PC-3 (cell line): ENCODE measurements around the gene VDAC1. TPM values are rescaled to one million over a fixed set of nuclear protein-coding genes. Genes with fewer than 3 reads are reported as not detected.
A peak's percentile ranks its signal among the peaks of the same experiment; 100 is the strongest.

Source experiments
- ATAC-seq: fragments of 200-7000 bp; cut with Tn5 transposase; 2 replicates; pipeline ENCODE4 v1.9.1; 2020; ENCODE audit warnings: mild to moderate bottlenecking, moderate library complexity
- BruUV-seq: library from RNA; stranded (reverse); fragments of 400-500 nt; replicated peaks from 2 replicates; lab custom pipeline; 2021; lab: Mats Ljungman, UMichigan
- CTCF ChIA-PET: fragments of 300-600 bp; sonication (Branson Sonifier 250); formaldehyde crosslinking; loops from one replicate; lab custom pipeline; 2022; ENCODE audit warnings: antibody characterized with exemption; lab: Charles Lee
- POLR2A ChIA-PET: fragments of 300-600 bp; sonication (Branson Sonifier 250); formaldehyde crosslinking; loops from one replicate; lab custom pipeline; 2022; ENCODE audit warnings: antibody characterized with exemption; ENCODE audit not compliant: unreplicated experiment; lab: Charles Lee
- DNase-seq: peaks from one replicate; pipeline ENCODE4 v3.0.0-alpha.2; 2015
- H2AFZ ChIP-seq: fragments of 300-600 bp; sonication (generic); 2 replicates; pipeline ENCODE4 v1.6.0; 2016; ENCODE audit warnings: antibody characterized with exemption, low read length
- H3F3A ChIP-seq: fragments of 300-600 bp; sonication (generic); one replicate; pipeline ENCODE4 v1.6.0; 2017; ENCODE audit warnings: antibody characterized with exemption, low read length, control low read depth, mild to moderate bottlenecking; ENCODE audit not compliant: unreplicated experiment
- H3K27ac ChIP-seq: fragments of 300-600 bp; sonication (generic); 2 replicates; pipeline ENCODE4 v1.5.1; 2016; ENCODE audit warnings: mild to moderate bottlenecking, low read length
- H3K27me3 ChIP-seq: fragments of 300-600 bp; sonication (generic); 2 replicates; pipeline ENCODE4 v1.6.1; 2016; ENCODE audit warnings: low read length, mixed read lengths
- H3K36me3 ChIP-seq: fragments of 300-600 bp; sonication (generic); 2 replicates; pipeline ENCODE4 v1.6.1; 2016; ENCODE audit warnings: low read depth, mixed run types, low read length, mixed read lengths
- H3K4me1 ChIP-seq: fragments of 300-600 bp; sonication (generic); 2 replicates; pipeline ENCODE4 v1.5.1; 2016; ENCODE audit warnings: low read length; ENCODE audit not compliant: insufficient read depth
- H3K4me2 ChIP-seq: fragments of 300-600 bp; sonication (generic); 2 replicates; pipeline ENCODE4 v1.6.0; 2016; ENCODE audit warnings: low read length
- H3K4me3 ChIP-seq: fragments of 300-600 bp; sonication (generic); 2 replicates; pipeline ENCODE4 v1.5.1; 2016; ENCODE audit warnings: mild to moderate bottlenecking, low read length, mixed read lengths
- H3K79me2 ChIP-seq: fragments of 300-600 bp; sonication (generic); 2 replicates; pipeline ENCODE4 v1.6.1; 2017; ENCODE audit warnings: low read length, mixed read lengths
- H3K9ac ChIP-seq: fragments of 300-600 bp; sonication (generic); 2 replicates; pipeline ENCODE4 v1.6.0; 2016; ENCODE audit warnings: mild to moderate bottlenecking, low read length
- H3K9me2 ChIP-seq: fragments of 300-600 bp; sonication (generic); replicated peaks from 2 replicates; pipeline ENCODE4 v1.6.1; 2016; ENCODE audit warnings: mixed run types, low read length, mixed read lengths
- H3K9me3 ChIP-seq: fragments of 300-600 bp; sonication (generic); 2 replicates; pipeline ENCODE4 v1.6.1; 2016; ENCODE audit warnings: low read length, mixed read lengths
- H4K20me1 ChIP-seq: fragments of 300-600 bp; sonication (generic); 2 replicates; pipeline ENCODE4 v1.6.1; 2016; ENCODE audit warnings: low read length, mixed read lengths
- EZH2 ChIP-seq: fragments of 300-600 bp; sonication (generic); IDR thresholded peaks from one replicate; pipeline ENCODE4 v1.6.1; 2017; ENCODE audit warnings: antibody characterized with exemption, mild to moderate bottlenecking, low read length; ENCODE audit not compliant: unreplicated experiment
- EZH2phosphoT487 ChIP-seq: fragments of 300-600 bp; sonication (generic); IDR thresholded peaks from 2 replicates; pipeline ENCODE4 v1.6.1; 2018; ENCODE audit warnings: mild to moderate bottlenecking, antibody characterized with exemption, low read length, borderline replicate concordance
- intact Hi-C: fragments of 100-400 bp; cut with micrococcal nuclease; formaldehyde crosslinking; loops from 2 replicates; pipeline ENCODE4 v1.9.0; 2023
- total RNA-seq: library from RNA; depleted of rRNA; stranded (reverse); fragments of >200 nt; gene quantifications from 2 replicates; pipeline ENCODE4 v1.2.3, GENCODE V29; 2014
- TF ChIP-seq, protein P1 (sequence below): fragments of 300-600 bp; sonication (generic); conservative IDR thresholded peaks from 2 replicates; pipeline ENCODE4 v1.5.1; 2017; ENCODE audit warnings: antibody characterized with exemption, low read depth, mild to moderate bottlenecking, low read length

VDAC1 gene
- total RNA-seq, 1 experiment from 2014 or later = 220 TPM

DNA sequence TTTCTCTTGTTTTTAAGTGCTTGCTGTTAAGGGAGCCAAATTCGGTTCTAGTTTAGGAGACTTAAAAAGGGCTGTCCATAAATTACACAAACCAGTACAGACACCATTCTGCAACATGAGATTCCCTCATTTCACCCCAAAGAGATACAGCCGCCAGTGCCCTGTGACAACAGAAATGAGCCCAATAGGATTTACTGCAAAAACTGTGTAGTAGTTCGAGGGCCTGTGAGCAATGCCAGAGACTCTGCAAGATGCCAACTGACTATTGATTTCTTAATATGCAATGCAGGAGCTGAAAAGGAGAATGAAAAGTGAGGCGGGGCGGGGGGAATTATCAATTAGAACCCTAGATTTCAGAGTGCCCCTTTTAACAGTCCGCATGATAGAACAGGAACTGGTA, 30.6 kb downstream of the VDAC1 start:
- Histone ChIP-seq H3K79me2 (no peaks in the 10 kb centered on the region), H3K9me2 (no peaks in the 10 kb centered on the region), H4K20me1 (no peaks in the 10 kb centered on the region), H3K4me2 (no peak overlapping the region), H3K9ac (no peak overlapping the region), H3F3A (peaks cover 7% of the 10 kb centered on the region), H3K9me3 (no peaks in the 10 kb centered on the region), H3K27ac (no peak overlapping the region), H3K4me3 (no peak overlapping the region), H3K27me3 (no peaks in the 10 kb centered on the region), H3K4me1 (no peaks in the 10 kb centered on the region; the same call in 1 of the 2 replicates), H2AFZ (no peak overlapping the region), H3K36me3 (peaks cover 27% of the 10 kb centered on the region)
- intact Hi-C loops = no loop called here
- BruUV-seq = no TSS peak
- ChIA-PET POLR2A (no interaction called here), CTCF (no interaction called here)
- no peak for ATAC-seq
- DNase-seq = no peak
- TF ChIP-seq EZH2 (no peak), EZH2phosphoT487 (no peak)
- TF ChIP-seq, protein P1, sequence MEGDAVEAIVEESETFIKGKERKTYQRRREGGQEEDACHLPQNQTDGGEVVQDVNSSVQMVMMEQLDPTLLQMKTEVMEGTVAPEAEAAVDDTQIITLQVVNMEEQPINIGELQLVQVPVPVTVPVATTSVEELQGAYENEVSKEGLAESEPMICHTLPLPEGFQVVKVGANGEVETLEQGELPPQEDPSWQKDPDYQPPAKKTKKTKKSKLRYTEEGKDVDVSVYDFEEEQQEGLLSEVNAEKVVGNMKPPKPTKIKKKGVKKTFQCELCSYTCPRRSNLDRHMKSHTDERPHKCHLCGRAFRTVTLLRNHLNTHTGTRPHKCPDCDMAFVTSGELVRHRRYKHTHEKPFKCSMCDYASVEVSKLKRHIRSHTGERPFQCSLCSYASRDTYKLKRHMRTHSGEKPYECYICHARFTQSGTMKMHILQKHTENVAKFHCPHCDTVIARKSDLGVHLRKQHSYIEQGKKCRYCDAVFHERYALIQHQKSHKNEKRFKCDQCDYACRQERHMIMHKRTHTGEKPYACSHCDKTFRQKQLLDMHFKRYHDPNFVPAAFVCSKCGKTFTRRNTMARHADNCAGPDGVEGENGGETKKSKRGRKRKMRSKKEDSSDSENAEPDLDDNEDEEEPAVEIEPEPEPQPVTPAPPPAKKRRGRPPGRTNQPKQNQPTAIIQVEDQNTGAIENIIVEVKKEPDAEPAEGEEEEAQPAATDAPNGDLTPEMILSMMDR = no peak

DNA sequence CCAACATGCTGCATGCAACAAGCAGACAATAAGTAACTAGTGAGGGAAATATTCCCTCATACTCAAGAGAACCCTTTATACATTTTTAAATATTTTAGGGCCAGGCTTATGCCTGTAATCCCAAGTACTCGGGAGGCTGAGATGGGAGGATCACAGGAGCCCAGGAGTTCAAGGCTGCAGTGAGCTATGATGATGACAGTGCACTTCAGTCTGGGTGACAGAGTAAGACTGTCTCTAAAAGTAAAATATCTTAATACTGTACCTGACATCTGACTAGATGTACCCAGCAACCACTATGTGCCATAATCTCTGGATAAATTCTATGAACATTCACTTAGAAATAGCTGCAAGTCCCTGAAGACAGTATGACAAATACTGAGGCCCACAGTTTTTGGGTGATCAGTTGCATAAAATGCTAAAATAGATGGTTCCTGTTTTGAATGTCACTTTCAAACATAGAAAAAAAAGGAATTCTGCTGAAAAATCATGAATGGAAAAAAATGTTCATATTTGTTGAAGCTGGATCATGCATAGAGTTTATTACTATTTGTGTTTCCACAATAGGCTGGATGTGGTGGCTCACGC, 34.4 kb downstream of the VDAC1 start:
- BruUV-seq = no TSS peak
- ATAC-seq (no peak), DNase-seq (no peak)
- Histone ChIP-seq H3K4me1 (peaks cover 11% of the 10 kb centered on the region), H3K27ac (no peak overlapping the region), H3K9me2 (no peaks in the 10 kb centered on the region), H4K20me1 (no peaks in the 10 kb centered on the region), H2AFZ (no peak overlapping the region), H3K79me2 (peaks cover 28% of the 10 kb centered on the region), H3F3A (peaks cover 7% of the 10 kb centered on the region), H3K4me2 (no peak overlapping the region), H3K36me3 (peaks cover 17% of the 10 kb centered on the region), H3K9ac (no peak overlapping the region), H3K27me3 (no peaks in the 10 kb centered on the region), H3K9me3 (no peaks in the 10 kb centered on the region), H3K4me3 (no peak overlapping the region)
- TF ChIP-seq EZH2phosphoT487 (no peak), EZH2 (no peak)
- TF ChIP-seq, protein P1 = no peak
- POLR2A ChIA-PET = no interaction called here
- intact Hi-C loops = no loop called here
- CTCF ChIA-PET = no interaction called here

DNA sequence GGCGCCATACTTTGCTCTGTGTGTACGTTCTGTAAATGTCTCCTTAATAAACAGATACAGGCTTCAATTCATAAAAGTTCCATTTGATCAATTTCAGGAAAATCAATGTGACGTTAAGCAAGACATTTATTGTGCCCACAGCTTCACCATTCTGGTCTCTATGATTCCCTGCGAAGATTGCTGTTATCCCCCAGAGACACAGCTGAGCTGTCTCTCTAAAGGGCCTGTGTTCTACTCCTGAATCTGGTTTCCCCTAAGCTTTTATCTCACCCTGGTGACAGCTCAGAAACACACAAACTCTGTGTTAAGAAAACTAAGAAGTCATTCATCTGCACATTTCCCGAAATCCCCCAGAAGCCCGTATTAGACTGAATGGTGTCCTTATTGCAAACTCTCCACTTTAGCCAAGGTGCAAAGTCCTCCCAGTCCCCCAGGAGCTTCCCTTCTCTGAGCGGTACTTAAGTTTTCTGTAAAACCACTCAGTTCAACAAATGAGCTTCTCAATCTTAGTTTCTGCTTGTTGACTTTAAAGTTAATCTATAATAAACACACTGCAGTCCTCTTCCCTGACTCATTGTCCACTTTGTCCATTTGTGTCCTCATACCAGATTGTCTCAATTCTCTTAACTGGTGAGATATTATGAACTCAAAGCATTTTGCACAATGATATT, 35.0 kb downstream of the VDAC1 start:
- TF ChIP-seq, protein P1 = no peak
- no peak for TF ChIP-seq EZH2phosphoT487
- no peak for TF ChIP-seq EZH2
- no peaks in the 10 kb centered on the region for H3K9me3 ChIP-seq
- ChIA-PET POLR2A (no interaction called here), CTCF (no interaction called here)
- DNase-seq (no peak), ATAC-seq (no peak)
- peaks cover 17% of the 10 kb centered on the region for H3K36me3 ChIP-seq
- H3K4me1 ChIP-seq = peaks cover 11% of the 10 kb centered on the region
- H4K20me1 ChIP-seq = no peaks in the 10 kb centered on the region
- no peaks in the 10 kb centered on the region for H3K9me2 ChIP-seq
- BruUV-seq = no TSS peak
- peaks cover 7% of the 10 kb centered on the region for H3F3A ChIP-seq
- peaks cover 35% of the 10 kb centered on the region for H3K79me2 ChIP-seq
- no peak overlapping the region for H3K9ac ChIP-seq
- H3K27me3 ChIP-seq = no peaks in the 10 kb centered on the region
- H3K27ac ChIP-seq = no peak overlapping the region
- H3K4me2 ChIP-seq = peak overlapping the region; percentile 89; the same call in 1 of the 2 replicates
- H2AFZ ChIP-seq = no peak overlapping the region
- H3K4me3 ChIP-seq = no peak overlapping the region
- intact Hi-C loops = no loop called here
